Calu3 (cell line): ENCODE results near the gene HDAC4. TPM values are rescaled to one million over a fixed set of nuclear protein-coding genes. Genes with fewer than 3 reads are reported as not detected.

Experiments
- BruUV-seq: library from RNA; stranded (reverse); fragments of 400-500 nt; replicated peaks from 2 replicates; lab custom pipeline; 2021; lab: Mats Ljungman, UMichigan
- CTCF ChIA-PET: fragments of 300-600 bp; sonication (Branson Sonifier 250); formaldehyde crosslinking; loops from one replicate; lab custom pipeline; 2022; ENCODE audit warnings: antibody characterized with exemption; lab: Charles Lee
- DNase-seq: peaks from one replicate; pipeline ENCODE4 v3.0.0; 2022
- H3K27ac Mint-ChIP-seq: one replicate; pipeline ENCODE4 v1.8.0; 2022; ENCODE audit warnings: mixed read lengths; ENCODE audit not compliant: unreplicated experiment
- H3K27me3 Mint-ChIP-seq: one replicate; pipeline ENCODE4 v1.8.0; 2022; ENCODE audit warnings: mixed read lengths; ENCODE audit not compliant: unreplicated experiment
- H3K36me3 Mint-ChIP-seq: one replicate; pipeline ENCODE4 v1.8.0; 2022; ENCODE audit warnings: mild to moderate bottlenecking, moderate library complexity, mixed read lengths; ENCODE audit not compliant: insufficient read depth, unreplicated experiment
- H3K4me1 Mint-ChIP-seq: one replicate; pipeline ENCODE4 v1.8.0; 2022; ENCODE audit warnings: mild to moderate bottlenecking, low read depth, mixed read lengths; ENCODE audit not compliant: unreplicated experiment
- H3K4me3 Mint-ChIP-seq: one replicate; pipeline ENCODE4 v1.8.0; 2022; ENCODE audit warnings: mild to moderate bottlenecking, low read depth, moderate library complexity, mixed read lengths; ENCODE audit not compliant: unreplicated experiment
- H3K9me3 Mint-ChIP-seq: one replicate; pipeline ENCODE4 v1.8.0; 2022; ENCODE audit warnings: low read depth, mixed read lengths; ENCODE audit not compliant: unreplicated experiment
- intact Hi-C: fragments of 100-400 bp; cut with micrococcal nuclease; formaldehyde crosslinking; loops from one replicate; pipeline ENCODE4 v1.10.0; 2022; ENCODE audit not compliant: unreplicated experiment
- total RNA-seq: library from RNA; stranded (reverse); gene quantifications from 2 replicates; pipeline ENCODE4 v1.2.3, GENCODE V29; 2022
- TF ChIP-seq, protein P1 (sequence below): fragments of 200-600 bp; IDR thresholded peaks from one replicate; pipeline ENCODE4 v1.8.0; 2022; ENCODE audit warnings: antibody characterized with exemption; ENCODE audit not compliant: unreplicated experiment

HDAC4 gene
- total RNA-seq, 1 experiment from 2014 or later: 39.6 TPM

DNA sequence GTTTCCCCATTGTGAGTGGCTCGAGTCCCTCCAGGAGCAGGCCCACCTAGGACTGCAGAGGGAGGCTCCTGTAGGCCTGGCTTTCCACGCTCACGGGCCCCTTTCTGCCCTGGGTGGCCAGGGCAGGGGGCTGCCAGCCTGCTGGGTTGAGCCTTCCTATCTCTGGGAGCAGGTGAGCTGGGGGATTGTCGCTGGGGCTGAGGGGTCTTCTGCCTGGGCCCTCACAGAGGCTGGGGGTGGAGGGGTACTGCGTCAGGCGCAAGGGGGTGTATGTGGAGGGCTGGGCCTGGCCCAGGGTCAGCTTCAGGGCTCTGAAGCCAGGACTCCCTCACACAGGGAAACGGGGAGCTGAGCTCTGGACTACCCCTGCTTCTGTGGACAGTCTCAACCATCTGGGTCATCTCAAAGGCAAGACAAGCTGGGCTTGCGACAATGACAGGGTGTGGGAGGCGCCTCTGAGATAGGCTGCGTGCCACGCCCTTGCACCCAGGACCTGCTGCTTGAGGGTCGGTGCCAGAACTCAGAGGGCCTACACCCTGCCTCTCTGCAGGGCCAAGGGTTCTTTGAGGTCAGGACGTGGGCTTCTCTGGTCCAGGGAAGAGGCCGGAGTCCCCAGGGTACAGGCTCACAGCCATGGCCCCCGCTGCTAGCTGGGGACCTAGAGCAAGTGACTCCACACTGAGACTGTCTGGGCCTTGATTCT, 346.9 kb downstream of the HDAC4 start:
- no peaks in the 10 kb centered on the region for H3K27me3 Mint-ChIP-seq
- no peak for DNase-seq
- peaks cover 6% of the 10 kb centered on the region for H3K36me3 Mint-ChIP-seq
- H3K4me1 Mint-ChIP-seq: no peaks in the 10 kb centered on the region
- intact Hi-C loops: no loop called here
- TF ChIP-seq, protein P1, sequence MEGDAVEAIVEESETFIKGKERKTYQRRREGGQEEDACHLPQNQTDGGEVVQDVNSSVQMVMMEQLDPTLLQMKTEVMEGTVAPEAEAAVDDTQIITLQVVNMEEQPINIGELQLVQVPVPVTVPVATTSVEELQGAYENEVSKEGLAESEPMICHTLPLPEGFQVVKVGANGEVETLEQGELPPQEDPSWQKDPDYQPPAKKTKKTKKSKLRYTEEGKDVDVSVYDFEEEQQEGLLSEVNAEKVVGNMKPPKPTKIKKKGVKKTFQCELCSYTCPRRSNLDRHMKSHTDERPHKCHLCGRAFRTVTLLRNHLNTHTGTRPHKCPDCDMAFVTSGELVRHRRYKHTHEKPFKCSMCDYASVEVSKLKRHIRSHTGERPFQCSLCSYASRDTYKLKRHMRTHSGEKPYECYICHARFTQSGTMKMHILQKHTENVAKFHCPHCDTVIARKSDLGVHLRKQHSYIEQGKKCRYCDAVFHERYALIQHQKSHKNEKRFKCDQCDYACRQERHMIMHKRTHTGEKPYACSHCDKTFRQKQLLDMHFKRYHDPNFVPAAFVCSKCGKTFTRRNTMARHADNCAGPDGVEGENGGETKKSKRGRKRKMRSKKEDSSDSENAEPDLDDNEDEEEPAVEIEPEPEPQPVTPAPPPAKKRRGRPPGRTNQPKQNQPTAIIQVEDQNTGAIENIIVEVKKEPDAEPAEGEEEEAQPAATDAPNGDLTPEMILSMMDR: no peak
- CTCF ChIA-PET: no interaction called here
- H3K9me3 Mint-ChIP-seq: no peaks in the 10 kb centered on the region
- no peak overlapping the region for H3K4me3 Mint-ChIP-seq
- no peak overlapping the region for H3K27ac Mint-ChIP-seq
- BruUV-seq: no TSS peak

DNA sequence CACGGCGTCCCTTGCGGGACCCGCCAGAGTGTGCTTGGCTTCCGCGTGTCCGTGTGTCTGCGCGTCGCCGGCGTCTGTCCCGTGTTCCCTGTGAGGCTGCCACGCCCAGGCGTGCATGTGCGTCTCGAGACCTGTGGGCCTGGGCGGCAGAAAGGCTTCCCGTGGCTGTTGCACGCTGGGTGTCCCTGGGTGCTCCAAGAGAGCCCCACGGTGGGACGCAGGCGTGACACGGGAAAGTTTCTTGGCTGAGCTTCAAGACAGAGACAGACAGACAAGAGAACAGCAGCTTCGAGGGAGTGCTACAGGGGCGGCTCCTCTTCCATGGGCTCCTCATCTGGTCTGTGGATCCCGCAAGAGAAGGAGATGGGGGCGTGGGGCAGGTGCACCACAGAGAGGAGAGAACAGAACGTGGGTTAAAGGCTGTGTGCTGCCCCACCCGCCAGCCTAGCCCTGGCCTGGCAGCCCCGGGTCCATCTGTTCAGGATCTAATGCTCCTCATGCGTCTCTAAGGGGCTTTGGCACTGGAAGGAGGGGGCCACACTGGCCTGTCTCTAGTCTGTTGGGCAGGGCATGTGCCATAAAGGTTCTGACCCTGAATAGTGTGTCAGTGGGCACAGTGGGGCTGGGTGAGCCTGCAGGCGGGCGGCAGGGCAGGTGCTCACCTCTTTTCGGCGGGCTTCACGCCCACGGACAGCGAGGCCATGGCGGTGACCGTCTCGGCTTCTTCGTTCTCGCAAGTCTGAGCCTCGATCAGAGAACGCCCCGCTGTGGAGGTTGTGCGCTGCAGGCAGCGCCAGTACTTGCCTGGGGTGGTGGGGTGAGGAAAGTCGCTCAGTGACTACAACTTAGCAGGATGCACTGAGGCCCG, 347.8 kb downstream of the HDAC4 start:
- no peaks in the 10 kb centered on the region for H3K4me1 Mint-ChIP-seq
- no peak overlapping the region for H3K27ac Mint-ChIP-seq
- CTCF ChIA-PET: no interaction called here
- H3K27me3 Mint-ChIP-seq: no peaks in the 10 kb centered on the region
- peaks cover 6% of the 10 kb centered on the region for H3K36me3 Mint-ChIP-seq
- no peaks in the 10 kb centered on the region for H3K9me3 Mint-ChIP-seq
- intact Hi-C loops: no loop called here
- TF ChIP-seq, protein P1: no peak
- BruUV-seq: no TSS peak
- no peak overlapping the region for H3K4me3 Mint-ChIP-seq
- no peak for DNase-seq

DNA sequence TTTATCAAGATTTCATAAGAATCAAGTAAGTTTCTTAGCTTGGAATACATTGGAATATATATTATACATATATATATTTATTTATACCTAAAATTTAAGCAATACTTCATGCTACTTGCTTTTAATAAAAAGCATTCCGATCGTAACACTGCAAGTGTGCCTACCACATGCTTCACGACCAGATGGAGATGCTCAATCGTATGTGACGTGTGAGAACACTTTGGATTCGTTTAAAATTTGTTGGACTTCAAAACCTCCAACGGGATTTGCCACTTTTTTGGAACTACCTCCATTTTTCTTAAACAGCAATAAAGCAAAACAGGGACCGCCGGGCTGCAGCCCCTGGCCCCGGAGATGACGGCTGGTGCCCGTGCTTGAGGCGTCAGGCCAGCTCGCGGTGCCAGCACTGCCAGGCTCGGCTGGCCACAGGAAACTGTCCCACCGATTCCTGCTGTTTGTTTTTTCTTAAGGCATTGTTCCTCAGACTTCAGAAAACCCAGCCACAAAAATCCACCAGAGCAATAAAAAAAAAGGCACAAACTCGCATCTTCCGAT, 348.9 kb downstream of the HDAC4 start:
- CTCF ChIA-PET: no interaction called here
- DNase-seq: no peak
- H3K36me3 Mint-ChIP-seq: peaks cover 6% of the 10 kb centered on the region

DNA sequence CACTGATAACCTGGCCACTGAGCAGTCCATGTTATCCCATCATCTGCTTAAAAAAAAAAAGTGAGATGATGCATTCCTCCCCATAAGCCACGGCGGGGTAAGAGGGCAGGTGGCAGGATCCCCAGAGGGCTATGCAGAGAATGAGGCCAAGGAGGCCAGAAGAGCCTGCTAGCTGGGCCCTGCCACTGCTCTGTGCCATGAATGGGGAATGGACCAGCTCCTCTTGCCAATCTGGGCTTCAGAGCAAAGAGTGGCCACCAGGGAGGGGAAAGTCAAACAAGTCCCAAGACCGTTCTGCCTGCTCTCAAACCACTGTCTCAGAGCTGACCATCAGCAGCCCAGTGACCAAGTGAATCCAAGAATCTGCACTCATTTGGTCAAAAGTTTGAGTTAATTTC, 350.6 kb downstream of the HDAC4 start:
- Mint-ChIP-seq H3K9me3 (no peaks in the 10 kb centered on the region), H3K27ac (no peak overlapping the region), H3K27me3 (no peaks in the 10 kb centered on the region), H3K4me3 (no peak overlapping the region), H3K4me1 (no peaks in the 10 kb centered on the region), H3K36me3 (peaks cover 6% of the 10 kb centered on the region)
- TF ChIP-seq, protein P1: no peak
- no peak for DNase-seq
- BruUV-seq: no TSS peak
- CTCF ChIA-PET: no interaction called here
- intact Hi-C loops: no loop called here

More for the DNA sequence above, 348.9 kb downstream of the HDAC4 start:
- H3K4me1 Mint-ChIP-seq: no peaks in the 10 kb centered on the region
- BruUV-seq: no TSS peak
- no peak overlapping the region for H3K4me3 Mint-ChIP-seq
- no peaks in the 10 kb centered on the region for H3K27me3 Mint-ChIP-seq
- no peak overlapping the region for H3K27ac Mint-ChIP-seq
- intact Hi-C loops: no loop called here
- H3K9me3 Mint-ChIP-seq: no peaks in the 10 kb centered on the region
- TF ChIP-seq, protein P1: no peak
